Progenitor cell of endocrine pancreas (in vitro differentiated cells): ENCODE results near the gene ELK3. TPM values are rescaled to one million over a fixed set of nuclear protein-coding genes. Genes with fewer than 3 reads are reported as not detected.

ENCODE experiments used
- DNase-seq: peaks from one replicate; pipeline ENCODE4 v3.0.0; 2021; ENCODE audit warnings: low spot score; ENCODE audit not compliant: unreplicated experiment
- H3K27ac Mint-ChIP-seq: 2 replicates; pipeline ENCODE4 v1.8.0; 2021; ENCODE audit warnings: mild to moderate bottlenecking, moderate library complexity, mixed read lengths
- H3K27me3 Mint-ChIP-seq: 2 replicates; pipeline ENCODE4 v1.8.0; 2021; ENCODE audit warnings: mixed read lengths
- H3K36me3 Mint-ChIP-seq: 2 replicates; pipeline ENCODE4 v1.8.0; 2022; ENCODE audit warnings: mixed read lengths; ENCODE audit not compliant: insufficient read depth
- H3K4me1 Mint-ChIP-seq: 2 replicates; pipeline ENCODE4 v1.8.0; 2021; ENCODE audit warnings: low read depth, mixed read lengths
- H3K4me3 Mint-ChIP-seq: 2 replicates; pipeline ENCODE4 v1.8.0; 2021; ENCODE audit warnings: low read depth, mild to moderate bottlenecking, moderate library complexity, mixed read lengths
- H3K9me3 Mint-ChIP-seq: 2 replicates; pipeline ENCODE4 v1.8.0; 2021; ENCODE audit warnings: low read depth, mixed read lengths
- total RNA-seq: library from RNA; stranded (reverse); gene quantifications from 2 replicates; pipeline ENCODE4 v1.2.1, GENCODE V29; 2021
- TF ChIP-seq, protein P1 (sequence below): fragments of 200-600 bp; sonication (generic); IDR thresholded peaks from one replicate; pipeline ENCODE4 v1.5.0; 2021; ENCODE audit warnings: antibody characterized with exemption, mild to moderate bottlenecking; ENCODE audit not compliant: unreplicated experiment

The ELK3 gene
- total RNA-seq, 1 donor from 2014 or later = 5.4 TPM

DNA sequence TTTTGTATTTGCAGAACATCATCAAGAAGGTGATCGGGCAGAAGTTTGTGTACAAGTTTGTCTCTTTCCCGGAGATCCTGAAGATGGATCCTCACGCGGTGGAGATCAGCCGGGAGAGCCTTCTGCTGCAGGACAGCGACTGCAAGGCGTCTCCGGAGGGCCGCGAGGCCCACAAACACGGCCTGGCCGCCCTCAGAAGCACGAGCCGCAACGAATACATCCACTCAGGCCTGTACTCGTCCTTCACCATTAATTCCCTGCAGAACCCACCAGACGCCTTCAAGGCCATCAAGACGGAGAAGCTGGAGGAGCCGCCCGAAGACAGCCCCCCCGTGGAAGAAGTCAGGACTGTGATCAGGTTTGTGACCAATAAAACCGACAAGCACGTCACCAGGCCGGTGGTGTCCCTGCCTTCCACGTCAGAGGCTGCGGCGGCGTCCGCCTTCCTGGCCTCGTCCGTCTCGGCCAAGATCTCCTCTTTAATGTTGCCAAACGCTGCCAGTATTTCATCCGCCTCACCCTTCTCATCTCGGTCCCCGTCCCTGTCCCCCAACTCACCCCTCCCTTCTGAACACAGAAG lies 52.8 kb downstream of the ELK3 start:
- H3K27ac Mint-ChIP-seq = no peak overlapping the region
- TF ChIP-seq, protein P1, sequence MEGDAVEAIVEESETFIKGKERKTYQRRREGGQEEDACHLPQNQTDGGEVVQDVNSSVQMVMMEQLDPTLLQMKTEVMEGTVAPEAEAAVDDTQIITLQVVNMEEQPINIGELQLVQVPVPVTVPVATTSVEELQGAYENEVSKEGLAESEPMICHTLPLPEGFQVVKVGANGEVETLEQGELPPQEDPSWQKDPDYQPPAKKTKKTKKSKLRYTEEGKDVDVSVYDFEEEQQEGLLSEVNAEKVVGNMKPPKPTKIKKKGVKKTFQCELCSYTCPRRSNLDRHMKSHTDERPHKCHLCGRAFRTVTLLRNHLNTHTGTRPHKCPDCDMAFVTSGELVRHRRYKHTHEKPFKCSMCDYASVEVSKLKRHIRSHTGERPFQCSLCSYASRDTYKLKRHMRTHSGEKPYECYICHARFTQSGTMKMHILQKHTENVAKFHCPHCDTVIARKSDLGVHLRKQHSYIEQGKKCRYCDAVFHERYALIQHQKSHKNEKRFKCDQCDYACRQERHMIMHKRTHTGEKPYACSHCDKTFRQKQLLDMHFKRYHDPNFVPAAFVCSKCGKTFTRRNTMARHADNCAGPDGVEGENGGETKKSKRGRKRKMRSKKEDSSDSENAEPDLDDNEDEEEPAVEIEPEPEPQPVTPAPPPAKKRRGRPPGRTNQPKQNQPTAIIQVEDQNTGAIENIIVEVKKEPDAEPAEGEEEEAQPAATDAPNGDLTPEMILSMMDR = no peak
- H3K36me3 Mint-ChIP-seq = peaks cover 16% of the 10 kb centered on the region
- H3K9me3 Mint-ChIP-seq = no peaks in the 10 kb centered on the region
- H3K27me3 Mint-ChIP-seq = no peaks in the 10 kb centered on the region
- no peak for DNase-seq
- no peak overlapping the region for H3K4me3 Mint-ChIP-seq
- no peaks in the 10 kb centered on the region for H3K4me1 Mint-ChIP-seq

DNA sequence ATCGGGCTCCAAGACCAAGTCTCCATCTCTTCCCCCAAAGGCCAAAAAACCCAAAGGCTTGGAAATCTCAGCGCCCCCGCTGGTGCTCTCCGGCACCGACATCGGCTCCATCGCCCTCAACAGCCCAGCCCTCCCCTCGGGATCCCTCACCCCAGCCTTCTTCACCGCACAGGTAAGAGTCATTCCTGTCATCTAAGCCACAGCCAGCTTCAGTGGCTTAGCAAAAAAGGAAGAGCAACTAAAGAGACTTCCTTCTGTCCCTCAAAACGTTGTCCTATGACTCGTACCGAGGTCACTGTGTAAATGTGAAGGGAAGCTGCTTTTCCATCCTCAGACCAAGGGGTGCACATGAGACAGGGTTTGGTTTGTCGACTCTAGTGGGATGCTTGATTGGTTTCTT lies 53.4 kb downstream of the ELK3 start:
- DNase-seq = no peak
- Mint-ChIP-seq H3K36me3 (peaks cover 18% of the 10 kb centered on the region), H3K4me3 (no peak overlapping the region), H3K27me3 (no peaks in the 10 kb centered on the region), H3K27ac (no peak overlapping the region), H3K4me1 (no peaks in the 10 kb centered on the region), H3K9me3 (no peaks in the 10 kb centered on the region)
- TF ChIP-seq, protein P1 = no peak

DNA sequence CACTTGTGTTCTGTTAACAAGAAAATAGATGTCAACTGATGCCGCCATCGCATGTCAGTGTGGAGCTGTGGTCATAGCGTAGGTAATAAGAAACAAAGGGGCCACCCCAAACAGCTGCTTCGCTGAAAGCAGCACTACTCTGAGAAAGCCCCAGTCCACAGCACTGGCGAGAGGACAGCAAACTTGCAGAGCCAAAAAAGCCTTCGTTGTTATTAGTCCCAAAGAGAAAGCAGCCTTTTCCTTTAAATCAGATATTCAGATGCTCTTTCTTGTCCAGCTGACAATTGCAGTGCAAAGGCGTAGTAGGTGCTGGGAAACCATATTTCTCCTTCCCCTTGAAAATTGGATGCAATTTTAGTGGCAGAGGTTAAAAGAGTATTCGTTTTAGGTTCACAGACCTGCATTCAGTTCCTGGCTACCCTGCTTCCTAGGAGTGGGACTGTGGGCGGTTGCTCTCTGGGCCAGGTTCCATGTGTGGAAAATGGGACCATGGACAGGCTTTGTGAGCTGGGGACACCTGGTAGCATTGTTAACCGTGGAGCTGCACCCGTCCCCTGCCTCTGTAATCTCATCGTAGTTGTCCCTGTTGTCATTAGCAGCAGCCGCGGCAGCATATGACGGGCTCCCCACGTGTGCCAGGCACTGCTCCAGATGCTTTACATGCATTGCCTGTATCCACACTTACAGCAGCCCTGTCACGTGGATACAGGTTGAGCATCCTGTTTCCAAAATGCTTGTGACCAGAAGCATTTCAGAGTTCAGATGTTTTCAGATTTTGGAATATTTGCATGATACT lies 54.2 kb downstream of the ELK3 start:
- TF ChIP-seq, protein P1 = no peak
- Mint-ChIP-seq H3K27ac (no peak overlapping the region), H3K27me3 (no peaks in the 10 kb centered on the region), H3K4me3 (no peak overlapping the region), H3K4me1 (no peaks in the 10 kb centered on the region), H3K36me3 (peaks cover 18% of the 10 kb centered on the region), H3K9me3 (no peaks in the 10 kb centered on the region)
- DNase-seq = no peak

DNA sequence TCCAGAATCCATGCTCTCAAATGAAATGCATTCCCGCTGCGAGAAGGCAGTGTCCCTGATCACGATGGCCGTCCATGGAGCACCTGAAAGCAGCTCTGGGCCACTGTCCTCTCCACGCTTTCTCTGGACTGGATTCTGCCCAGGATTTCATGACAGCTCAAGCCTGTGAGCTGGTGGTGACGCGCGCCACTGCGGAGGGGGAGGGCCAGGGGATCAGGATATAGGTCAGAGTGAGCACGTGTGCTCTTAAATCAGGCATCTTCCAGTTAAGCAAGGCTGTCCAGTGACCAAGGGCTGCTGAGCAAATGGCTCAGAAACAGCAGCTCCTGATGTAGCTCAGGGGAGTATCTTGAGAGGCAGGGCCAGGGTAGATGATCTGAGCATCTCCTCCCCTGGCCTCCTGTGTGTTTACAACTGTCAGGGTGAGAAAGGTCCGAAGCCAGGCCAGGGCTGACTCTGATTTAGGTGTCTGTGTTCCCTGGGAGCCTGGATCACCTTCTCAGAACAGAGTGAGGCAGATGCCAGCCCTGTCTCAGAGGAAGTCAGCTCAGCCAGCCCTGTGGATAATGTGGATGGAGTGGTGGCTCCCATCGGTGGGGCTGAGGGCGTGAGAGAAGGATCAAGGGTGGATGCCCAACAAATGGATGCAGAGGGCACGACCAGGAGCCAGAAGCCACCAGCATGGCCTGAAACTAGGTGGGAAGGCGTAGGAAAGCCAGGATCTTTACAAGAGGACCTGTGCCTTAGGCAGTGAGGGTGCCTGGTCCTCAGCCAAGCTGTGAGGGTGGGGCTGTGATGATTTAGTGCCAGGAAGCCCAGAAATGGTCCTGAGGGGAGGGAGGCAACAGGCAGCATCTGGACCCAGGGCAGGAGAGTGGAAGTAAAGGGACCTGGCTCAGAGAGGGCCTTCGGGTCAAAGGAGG lies 55.3 kb downstream of the ELK3 start:
- Mint-ChIP-seq H3K4me3 (no peak overlapping the region), H3K27ac (peak overlapping the region; percentile 77), H3K27me3 (no peaks in the 10 kb centered on the region), H3K9me3 (no peaks in the 10 kb centered on the region), H3K36me3 (peaks cover 18% of the 10 kb centered on the region), H3K4me1 (no peaks in the 10 kb centered on the region)
- DNase-seq = no peak
- TF ChIP-seq, protein P1 = no peak

DNA sequence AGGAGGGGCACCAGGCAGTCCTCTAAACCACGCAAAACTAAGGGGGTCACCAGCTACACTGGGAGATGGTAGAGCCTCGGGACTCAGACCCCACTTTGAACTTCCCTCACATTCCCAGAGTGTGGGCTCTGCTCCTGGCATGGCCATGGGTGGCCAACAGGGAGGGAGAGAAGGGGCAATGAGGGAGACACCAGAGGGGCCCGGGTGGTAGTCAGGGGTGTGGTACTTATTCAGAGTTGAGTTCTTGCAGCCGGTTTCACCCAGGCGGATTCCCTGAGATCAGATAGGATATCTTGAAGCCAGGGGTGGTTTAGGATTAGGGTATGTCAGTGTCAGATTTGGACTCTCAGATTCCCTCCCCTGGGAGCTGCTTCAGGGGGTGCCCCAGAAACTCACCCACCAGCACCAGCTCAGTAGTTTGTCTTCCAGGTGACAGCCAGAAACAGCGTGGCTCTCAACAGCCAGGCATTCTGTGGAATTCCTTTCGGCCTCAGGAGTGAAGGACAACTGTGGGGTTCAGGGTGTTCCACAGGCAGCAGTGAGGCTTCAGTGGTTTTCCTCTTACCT lies 56.0 kb downstream of the ELK3 start:
- no peaks in the 10 kb centered on the region for H3K27me3 Mint-ChIP-seq
- no peak for DNase-seq
- H3K9me3 Mint-ChIP-seq = no peaks in the 10 kb centered on the region
- no peak overlapping the region for H3K4me3 Mint-ChIP-seq
- peaks cover 18% of the 10 kb centered on the region for H3K36me3 Mint-ChIP-seq
- TF ChIP-seq, protein P1 = no peak
- H3K4me1 Mint-ChIP-seq = no peaks in the 10 kb centered on the region
- H3K27ac Mint-ChIP-seq = no peak overlapping the region
